ENCODE data around the gene SREBF2. TPM values are rescaled to one million over a fixed set of nuclear protein-coding genes. Genes with fewer than 3 reads are reported as not detected.

SREBF2 gene
- polyA plus RNA-seq, 2 of the 4 experiments (the other 2 are of a cell fraction): 19.4 to 30.8 TPM

DNA sequence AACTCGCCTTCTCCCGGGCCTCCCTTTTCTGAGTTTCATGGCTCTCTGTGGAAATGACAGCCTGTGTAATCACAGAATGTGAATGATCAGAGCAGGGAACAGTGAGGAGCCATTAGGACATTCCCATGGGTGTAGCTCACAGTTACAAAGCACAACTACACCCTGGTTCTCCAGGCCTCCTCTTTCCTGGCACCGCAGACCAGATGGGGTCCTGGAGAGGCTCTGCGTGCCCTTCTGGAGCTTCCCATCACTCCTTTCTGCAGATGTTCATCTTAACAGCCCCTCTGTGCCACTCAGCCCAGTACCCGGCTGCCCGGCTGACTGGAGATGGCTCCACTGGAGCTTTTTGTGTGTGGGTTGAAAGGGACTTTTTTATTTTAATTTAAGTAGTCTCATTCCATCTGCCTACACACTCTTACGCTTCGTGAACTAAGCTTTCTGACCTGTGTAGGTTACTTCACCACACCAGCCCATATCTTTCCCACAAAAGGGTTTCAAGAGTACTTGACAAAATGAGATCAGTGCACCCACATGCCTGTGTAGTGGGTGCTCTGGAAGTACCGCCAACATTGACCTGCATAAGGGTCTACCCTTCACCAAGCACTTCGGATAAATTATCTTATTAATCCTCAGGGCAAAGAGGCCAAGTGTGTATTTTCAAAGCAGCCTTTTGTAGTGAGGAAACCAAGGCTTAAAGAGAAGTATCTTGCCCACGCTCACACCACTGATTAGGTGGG lies 29.8 kb downstream of the SREBF2 start:
- H3K4me3 ChIP-seq: no peak overlapping the region
- ChIA-PET POLR2A (interaction anchor here (1.1 kb wide), 1 partner anchor 30 kb away, joined by 3 read pairs; the partner anchor contains the start of gene SREBF2), CTCF (interaction anchor here (0.6 to 1.4 kb wide), 7 partner anchors 9 to 166 kb away, joined by 3 to 7 read pairs (median 4); partner anchors contain the start of gene SREBF2)
- H3K4me2 ChIP-seq: no peak overlapping the region
- WGBS (ENCODE audit: missing lambda C conversion rate): 92% methylated on average over 11 of the region's 11 CpGs
- TF ChIP-seq CTCF (IDR thresholded peaks at IDR 0.05): no peak
- no peak for TF ChIP-seq MAX (IDR thresholded peaks at IDR 0.05)
- TF ChIP-seq SMC3 (IDR thresholded peaks at IDR 0.05): no peak
- no peak overlapping the region for H3K27ac ChIP-seq
- H3K9me3 ChIP-seq: no peaks in the 10 kb centered on the region
- peaks cover 32% of the 10 kb centered on the region for H3K4me1 ChIP-seq
- DNase-seq (ENCODE audit: low read depth in 1 of 2, low spot score in 1 of 2) (no peak), FAIRE-seq (no peak), ATAC-seq (peak in 1 of 2 experiments; percentile 16; a peak in 2 of 6 replicates)

- FAIRE-seq: no peak
- no peak overlapping the region for H3K4me3 ChIP-seq
- DNase-seq (ENCODE audit: low read depth in 1 of 2, low spot score in 1 of 2): no peak
- TF ChIP-seq EHMT2 (IDR thresholded peaks at IDR 0.05; ENCODE audit: low read depth) (no peak), MAZ (IDR thresholded peaks at IDR 0.05; ENCODE audit: borderline replicate concordance, low read depth, low read length) (no peak), ZFP36 (IDR thresholded peaks at IDR 0.05; ENCODE audit: borderline replicate concordance, partially characterized antibody) (no peak), CBX2 (IDR thresholded peaks at IDR 0.05; ENCODE audit: borderline replicate concordance, low read depth) (no peak), RARB (CRISPR knock-in tag; IDR thresholded peaks at IDR 0.05) (no peak), KDM1A (IDR thresholded peaks at IDR 0.05; ENCODE audit: low read depth) (no peak), CTCF (IDR thresholded peaks at IDR 0.05) (no peak), HOXA7 (CRISPR knock-in tag; IDR thresholded peaks at IDR 0.05) (no peak), HMGXB4 (CRISPR knock-in tag; IDR thresholded peaks at IDR 0.05; ENCODE audit: borderline replicate concordance) (no peak), NFE2L2 (conservative IDR thresholded peaks at IDR 0.05; ENCODE audit: low read length) (no peak), MAX (IDR thresholded peaks at IDR 0.05) (no peak), HDAC2 (IDR thresholded peaks at IDR 0.05) (no peak)
- H3K4me1 ChIP-seq: peaks cover 25% of the 10 kb centered on the region
- no peak for ATAC-seq
- ChIA-PET CTCF (interaction anchor here (1.4 to 4.2 kb wide), 3 partner anchors 63 to 166 kb away, joined by 4 to 12 read pairs (median 5); partner anchors contain the start of gene TNFRSF13C), POLR2A (no interaction called here)
- H3K4me2 ChIP-seq: no peak overlapping the region
- no peak overlapping the region for H3K27ac ChIP-seq
- H3K9me3 ChIP-seq: no peaks in the 10 kb centered on the region
- WGBS (ENCODE audit: missing lambda C conversion rate): 84% methylated on average over 2 of the region's 2 CpGs
Observed at GRCh38 chr22:41863472-41863871, 30.6 kb downstream of the SREBF2 start.

DNA sequence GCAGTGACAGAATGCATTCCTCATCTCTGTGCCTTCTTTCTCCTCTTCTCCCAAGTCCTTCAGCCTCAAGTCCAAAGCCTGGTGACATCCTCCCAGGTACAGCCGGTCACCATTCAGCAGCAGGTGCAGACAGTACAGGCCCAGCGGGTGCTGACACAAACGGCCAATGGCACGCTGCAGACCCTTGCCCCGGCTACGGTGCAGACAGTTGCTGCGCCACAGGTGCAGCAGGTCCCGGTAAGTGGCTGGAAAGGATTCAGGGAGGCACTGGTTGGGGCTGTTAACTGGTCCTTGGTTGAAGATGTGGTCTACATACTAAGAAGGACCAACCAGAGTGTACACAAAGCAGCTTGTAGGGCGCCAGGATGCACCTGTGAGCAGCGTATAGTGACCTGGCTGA lies 35.7 kb downstream of the SREBF2 start:
- no peak overlapping the region for H3K27ac ChIP-seq
- no peak overlapping the region for H3K4me3 ChIP-seq
- no peaks in the 10 kb centered on the region for H3K9me3 ChIP-seq
- ChIA-PET POLR2A (no interaction called here), CTCF (interaction anchor here (0.8 to 2.8 kb wide), 3 partner anchors 9 to 73 kb away, joined by 3 to 9 read pairs (median 3); no protein-coding TSS in a partner anchor)
- FAIRE-seq (no peak), ATAC-seq (no peak), DNase-seq (ENCODE audit: low read depth in 1 of 2, low spot score in 1 of 2) (no peak)
- no peaks in the 10 kb centered on the region for H3K4me1 ChIP-seq
- no peak overlapping the region for H3K4me2 ChIP-seq
- TF ChIP-seq BHLHE40 (IDR thresholded peaks at IDR 0.05; ENCODE audit: low read depth, low read length) (no peak), RAD21 (conservative IDR thresholded peaks at IDR 0.05 in 1 of 2, IDR thresholded peaks at IDR 0.05 in 1 of 2) (no peak), RCOR1 (IDR thresholded peaks at IDR 0.05; ENCODE audit: low read depth, low read length) (no peak), CBX2 (IDR thresholded peaks at IDR 0.05; ENCODE audit: borderline replicate concordance, low read depth) (no peak), ZC3H11A (IDR thresholded peaks at IDR 0.05) (no peak), MAFK (IDR thresholded peaks at IDR 0.05; ENCODE audit: partially characterized antibody) (no peak)
- TF ChIP-seq, protein P1, sequence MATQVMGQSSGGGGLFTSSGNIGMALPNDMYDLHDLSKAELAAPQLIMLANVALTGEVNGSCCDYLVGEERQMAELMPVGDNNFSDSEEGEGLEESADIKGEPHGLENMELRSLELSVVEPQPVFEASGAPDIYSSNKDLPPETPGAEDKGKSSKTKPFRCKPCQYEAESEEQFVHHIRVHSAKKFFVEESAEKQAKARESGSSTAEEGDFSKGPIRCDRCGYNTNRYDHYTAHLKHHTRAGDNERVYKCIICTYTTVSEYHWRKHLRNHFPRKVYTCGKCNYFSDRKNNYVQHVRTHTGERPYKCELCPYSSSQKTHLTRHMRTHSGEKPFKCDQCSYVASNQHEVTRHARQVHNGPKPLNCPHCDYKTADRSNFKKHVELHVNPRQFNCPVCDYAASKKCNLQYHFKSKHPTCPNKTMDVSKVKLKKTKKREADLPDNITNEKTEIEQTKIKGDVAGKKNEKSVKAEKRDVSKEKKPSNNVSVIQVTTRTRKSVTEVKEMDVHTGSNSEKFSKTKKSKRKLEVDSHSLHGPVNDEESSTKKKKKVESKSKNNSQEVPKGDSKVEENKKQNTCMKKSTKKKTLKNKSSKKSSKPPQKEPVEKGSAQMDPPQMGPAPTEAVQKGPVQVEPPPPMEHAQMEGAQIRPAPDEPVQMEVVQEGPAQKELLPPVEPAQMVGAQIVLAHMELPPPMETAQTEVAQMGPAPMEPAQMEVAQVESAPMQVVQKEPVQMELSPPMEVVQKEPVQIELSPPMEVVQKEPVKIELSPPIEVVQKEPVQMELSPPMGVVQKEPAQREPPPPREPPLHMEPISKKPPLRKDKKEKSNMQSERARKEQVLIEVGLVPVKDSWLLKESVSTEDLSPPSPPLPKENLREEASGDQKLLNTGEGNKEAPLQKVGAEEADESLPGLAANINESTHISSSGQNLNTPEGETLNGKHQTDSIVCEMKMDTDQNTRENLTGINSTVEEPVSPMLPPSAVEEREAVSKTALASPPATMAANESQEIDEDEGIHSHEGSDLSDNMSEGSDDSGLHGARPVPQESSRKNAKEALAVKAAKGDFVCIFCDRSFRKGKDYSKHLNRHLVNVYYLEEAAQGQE (IDR thresholded peaks at IDR 0.05): no peak
- 97% methylated on average over 7 of the region's 10 CpGs for WGBS (ENCODE audit: missing lambda C conversion rate)
